DOHH2 (cell line): ENCODE data around the gene KRTAP12-1.

Experiments used
- H3F3A ChIP-seq: fragments of 200-600 bp; sonication (generic), shearing (Covaris generic); 2 replicates; pipeline ENCODE4 v1.6.0; 2016; ENCODE audit warnings: antibody characterized with exemption, mild to moderate bottlenecking; ENCODE audit not compliant: control insufficient read depth, insufficient read depth
- H3K27ac ChIP-seq: fragments of 200-600 bp; sonication (generic); 2 replicates; pipeline ENCODE4 v1.5.1; 2014; ENCODE audit warnings: low read depth, mild to moderate bottlenecking, low read length, moderate library complexity
- H3K27me3 ChIP-seq: fragments of 200-600 bp; sonication (generic); 2 replicates; pipeline ENCODE4 v1.6.1; 2014; ENCODE audit warnings: mild to moderate bottlenecking, low read length, mixed read lengths; ENCODE audit not compliant: control insufficient read depth
- H3K36me3 ChIP-seq: fragments of 200-600 bp; sonication (generic); 2 replicates; pipeline ENCODE4 v1.6.1; 2014; ENCODE audit warnings: mild to moderate bottlenecking, low read length, moderate library complexity, mixed read lengths; ENCODE audit not compliant: control insufficient read depth
- H3K4me1 ChIP-seq: fragments of 200-600 bp; sonication (generic); 2 replicates; pipeline ENCODE4 v1.6.1; 2014; ENCODE audit warnings: mild to moderate bottlenecking, low read length, mixed read lengths; ENCODE audit not compliant: control insufficient read depth
- H3K4me2 ChIP-seq: fragments of 200-600 bp; sonication (generic); 2 replicates; pipeline ENCODE4 v1.6.0; 2014; ENCODE audit warnings: mild to moderate bottlenecking, low read length, moderate library complexity
- H3K4me3 ChIP-seq: fragments of 200-600 bp; sonication (generic); 2 replicates; pipeline ENCODE4 v1.5.1; 2014; ENCODE audit warnings: mild to moderate bottlenecking, low read length, mixed read lengths
- H3K79me2 ChIP-seq: fragments of 200-600 bp; sonication (generic); 2 replicates; pipeline ENCODE4 v1.6.1; 2014; ENCODE audit warnings: mild to moderate bottlenecking, low read length, mixed read lengths; ENCODE audit not compliant: control insufficient read depth
- H3K9me2 ChIP-seq: fragments of 200-600 bp; sonication (generic); replicated peaks from 2 replicates; pipeline ENCODE4 v1.6.1; 2014; ENCODE audit warnings: mild to moderate bottlenecking, low read length, mixed read lengths; ENCODE audit not compliant: control insufficient read depth
- H3K9me3 ChIP-seq: fragments of 200-600 bp; sonication (generic); 2 replicates; pipeline ENCODE4 v1.6.1; 2014; ENCODE audit warnings: antibody characterized with exemption, low read length, mixed read lengths; ENCODE audit not compliant: control insufficient read depth, insufficient read depth
- H4K20me1 ChIP-seq: fragments of 200-600 bp; sonication (generic); 2 replicates; pipeline ENCODE4 v1.6.0; 2014; ENCODE audit warnings: low read depth, mild to moderate bottlenecking, antibody characterized with exemption, low read length, moderate library complexity; ENCODE audit not compliant: control insufficient read depth, insufficient read depth
- CTCF ChIP-seq: fragments of 200-600 bp; sonication (generic); IDR thresholded peaks from one replicate; pipeline ENCODE4 v1.5.1; 2014; ENCODE audit warnings: antibody characterized with exemption, mild to moderate bottlenecking, low read depth, low read length; ENCODE audit not compliant: poor library complexity, severe bottlenecking
- EZH2phosphoT487 ChIP-seq: fragments of 200-600 bp; sonication (generic); IDR thresholded peaks from 2 replicates; pipeline ENCODE4 v1.6.1; 2017; ENCODE audit warnings: borderline replicate concordance, mild to moderate bottlenecking, antibody characterized with exemption, low read length, moderate library complexity, mixed read lengths

Gene KRTAP12-1

GRCh38 chr21:44727321-44727720 lies 45.4 kb upstream of the KRTAP12-1 start:
- H3K4me1 ChIP-seq = no peaks in the 10 kb centered on the region
- no peak overlapping the region for H3K4me2 ChIP-seq
- H3K9me3 ChIP-seq = no peaks in the 10 kb centered on the region
- no peaks in the 10 kb centered on the region for H3K27me3 ChIP-seq
- no peak overlapping the region for H3K27ac ChIP-seq
- no peaks in the 10 kb centered on the region for H3F3A ChIP-seq
- no peaks in the 10 kb centered on the region for H3K9me2 ChIP-seq
- H3K4me3 ChIP-seq = no peak overlapping the region
- no peak for TF ChIP-seq CTCF
- no peak for TF ChIP-seq EZH2phosphoT487
- no peaks in the 10 kb centered on the region for H3K79me2 ChIP-seq
- no peaks in the 10 kb centered on the region for H4K20me1 ChIP-seq
- no peaks in the 10 kb centered on the region for H3K36me3 ChIP-seq

GRCh38 chr21:44726826-44727225 lies 44.9 kb upstream of the KRTAP12-1 start:
- Histone ChIP-seq H3F3A (no peaks in the 10 kb centered on the region), H4K20me1 (no peaks in the 10 kb centered on the region), H3K4me1 (no peaks in the 10 kb centered on the region), H3K79me2 (no peaks in the 10 kb centered on the region), H3K27ac (no peak overlapping the region), H3K27me3 (no peaks in the 10 kb centered on the region), H3K36me3 (no peaks in the 10 kb centered on the region), H3K9me3 (no peaks in the 10 kb centered on the region), H3K4me3 (no peak overlapping the region), H3K9me2 (no peaks in the 10 kb centered on the region), H3K4me2 (no peak overlapping the region)
- TF ChIP-seq EZH2phosphoT487 = no peak
- no peak for TF ChIP-seq CTCF

GRCh38 chr21:44724926-44725325 lies 43.0 kb upstream of the KRTAP12-1 start:
- H4K20me1 ChIP-seq = no peaks in the 10 kb centered on the region
- no peaks in the 10 kb centered on the region for H3K36me3 ChIP-seq
- no peaks in the 10 kb centered on the region for H3F3A ChIP-seq
- no peaks in the 10 kb centered on the region for H3K79me2 ChIP-seq
- H3K4me3 ChIP-seq = no peak overlapping the region
- H3K9me3 ChIP-seq = no peaks in the 10 kb centered on the region
- H3K27me3 ChIP-seq = peaks cover 10% of the 10 kb centered on the region
- H3K4me2 ChIP-seq = no peak overlapping the region
- TF ChIP-seq EZH2phosphoT487 (no peak), CTCF (no peak)
- no peaks in the 10 kb centered on the region for H3K4me1 ChIP-seq
- no peak overlapping the region for H3K27ac ChIP-seq
- H3K9me2 ChIP-seq = no peaks in the 10 kb centered on the region

GRCh38 chr21:44724196-44724595 lies 42.2 kb upstream of the KRTAP12-1 start:
- Histone ChIP-seq H3F3A (no peaks in the 10 kb centered on the region), H3K4me2 (no peak overlapping the region), H3K9me3 (no peaks in the 10 kb centered on the region), H4K20me1 (no peaks in the 10 kb centered on the region), H3K4me1 (no peaks in the 10 kb centered on the region), H3K27ac (no peak overlapping the region), H3K27me3 (peaks cover 10% of the 10 kb centered on the region), H3K4me3 (no peak overlapping the region), H3K36me3 (no peaks in the 10 kb centered on the region), H3K79me2 (no peaks in the 10 kb centered on the region), H3K9me2 (no peaks in the 10 kb centered on the region)
- TF ChIP-seq EZH2phosphoT487 = no peak
- no peak for TF ChIP-seq CTCF
